Measurements from ENCODE around the gene FAM131A.

DNA sequence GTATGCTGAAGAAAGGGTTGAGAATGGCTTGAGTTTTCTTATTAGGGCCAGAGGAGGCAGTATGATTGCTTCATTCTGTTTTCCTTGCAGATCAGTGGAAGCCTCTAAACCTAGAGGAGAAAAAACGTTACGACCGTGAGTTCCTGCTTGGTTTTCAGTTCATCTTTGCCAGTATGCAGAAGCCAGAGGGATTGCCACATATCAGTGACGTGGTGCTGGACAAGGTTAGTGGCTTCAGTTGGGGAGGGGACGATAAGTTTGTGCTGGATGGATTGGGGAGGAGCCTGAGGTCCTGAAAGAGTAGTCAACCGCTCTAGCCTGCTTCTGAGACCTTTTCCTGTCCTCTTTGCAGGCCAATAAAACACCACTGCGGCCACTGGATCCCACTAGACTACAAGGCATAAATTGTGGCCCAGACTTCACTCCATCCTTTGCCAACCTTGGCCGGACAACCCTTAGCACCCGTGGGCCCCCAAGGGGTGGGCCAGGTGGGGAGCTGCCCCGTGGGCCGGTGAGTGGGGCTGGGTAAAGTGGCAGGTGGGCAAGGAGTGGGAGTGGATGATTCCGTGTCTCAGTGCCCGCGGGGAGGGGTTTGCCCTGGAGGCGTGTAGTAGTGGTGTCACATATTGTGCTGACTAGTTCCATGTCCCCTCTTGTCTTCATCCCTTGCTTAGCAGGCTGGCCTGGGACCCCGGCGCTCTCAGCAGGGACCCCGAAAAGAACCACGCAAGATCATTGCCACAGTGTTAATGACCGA lies 14.5 kb upstream of the FAM131A start:
- TF ChIP-seq EGR1 (IDR thresholded peaks at IDR 0.05; ENCODE audit: low read depth in 2 of 2) (no peak), MAX (IDR thresholded peaks at IDR 0.05) (no peak), RAD21 (IDR thresholded peaks at IDR 0.05) (peak; percentile 5 to 13), TAF1 (conservative IDR thresholded peaks at IDR 0.05) (no peak), HNF4A (conservative IDR thresholded peaks at IDR 0.05) (peak in 1 of 2 donors; percentile 55), YY1 (IDR thresholded peaks at IDR 0.05) (peak; percentile 42)
- TF ChIP-seq, protein P1, sequence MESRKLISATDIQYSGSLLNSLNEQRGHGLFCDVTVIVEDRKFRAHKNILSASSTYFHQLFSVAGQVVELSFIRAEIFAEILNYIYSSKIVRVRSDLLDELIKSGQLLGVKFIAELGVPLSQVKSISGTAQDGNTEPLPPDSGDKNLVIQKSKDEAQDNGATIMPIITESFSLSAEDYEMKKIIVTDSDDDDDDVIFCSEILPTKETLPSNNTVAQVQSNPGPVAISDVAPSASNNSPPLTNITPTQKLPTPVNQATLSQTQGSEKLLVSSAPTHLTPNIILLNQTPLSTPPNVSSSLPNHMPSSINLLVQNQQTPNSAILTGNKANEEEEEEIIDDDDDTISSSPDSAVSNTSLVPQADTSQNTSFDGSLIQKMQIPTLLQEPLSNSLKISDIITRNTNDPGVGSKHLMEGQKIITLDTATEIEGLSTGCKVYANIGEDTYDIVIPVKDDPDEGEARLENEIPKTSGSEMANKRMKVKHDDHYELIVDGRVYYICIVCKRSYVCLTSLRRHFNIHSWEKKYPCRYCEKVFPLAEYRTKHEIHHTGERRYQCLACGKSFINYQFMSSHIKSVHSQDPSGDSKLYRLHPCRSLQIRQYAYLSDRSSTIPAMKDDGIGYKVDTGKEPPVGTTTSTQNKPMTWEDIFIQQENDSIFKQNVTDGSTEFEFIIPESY (IDR thresholded peaks at IDR 0.05): peak; percentile 41
- TF ChIP-seq, protein P2, sequence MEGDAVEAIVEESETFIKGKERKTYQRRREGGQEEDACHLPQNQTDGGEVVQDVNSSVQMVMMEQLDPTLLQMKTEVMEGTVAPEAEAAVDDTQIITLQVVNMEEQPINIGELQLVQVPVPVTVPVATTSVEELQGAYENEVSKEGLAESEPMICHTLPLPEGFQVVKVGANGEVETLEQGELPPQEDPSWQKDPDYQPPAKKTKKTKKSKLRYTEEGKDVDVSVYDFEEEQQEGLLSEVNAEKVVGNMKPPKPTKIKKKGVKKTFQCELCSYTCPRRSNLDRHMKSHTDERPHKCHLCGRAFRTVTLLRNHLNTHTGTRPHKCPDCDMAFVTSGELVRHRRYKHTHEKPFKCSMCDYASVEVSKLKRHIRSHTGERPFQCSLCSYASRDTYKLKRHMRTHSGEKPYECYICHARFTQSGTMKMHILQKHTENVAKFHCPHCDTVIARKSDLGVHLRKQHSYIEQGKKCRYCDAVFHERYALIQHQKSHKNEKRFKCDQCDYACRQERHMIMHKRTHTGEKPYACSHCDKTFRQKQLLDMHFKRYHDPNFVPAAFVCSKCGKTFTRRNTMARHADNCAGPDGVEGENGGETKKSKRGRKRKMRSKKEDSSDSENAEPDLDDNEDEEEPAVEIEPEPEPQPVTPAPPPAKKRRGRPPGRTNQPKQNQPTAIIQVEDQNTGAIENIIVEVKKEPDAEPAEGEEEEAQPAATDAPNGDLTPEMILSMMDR (IDR thresholded peaks at IDR 0.05; ENCODE audit: low read depth, low read length, missing input control): no peak
